Panc1 (cell line): ENCODE data around the gene PPTC7. TPM values are rescaled to one million over a fixed set of nuclear protein-coding genes. Genes with fewer than 3 reads are reported as not detected.

ENCODE experiments used
- ATAC-seq: fragments of 200-7000 bp; cut with Tn5 transposase; 2 replicates; pipeline ENCODE4 v1.9.1; 2020; ENCODE audit warnings: mild to moderate bottlenecking, moderate library complexity
- BruUV-seq: library from RNA; stranded (reverse); fragments of 400-500 nt; replicated peaks from 2 replicates; lab custom pipeline; 2021; lab: Mats Ljungman, UMichigan
- CTCF ChIA-PET: fragments of 300-600 bp; sonication (Branson Sonifier 250); formaldehyde crosslinking; loops from one replicate; lab custom pipeline; 2022; ENCODE audit warnings: antibody characterized with exemption; lab: Charles Lee
- POLR2A ChIA-PET: fragments of 300-600 bp; sonication (Branson Sonifier 250); formaldehyde crosslinking; loops from one replicate; lab custom pipeline; 2022; ENCODE audit warnings: antibody characterized with exemption; lab: Charles Lee
- DNase-seq: peaks from one replicate; pipeline ENCODE4 v3.0.0-alpha.2; 2010; ENCODE audit warnings: low read depth, low spot score
- H3K27ac ChIP-seq: 2 replicates; pipeline ENCODE4 v1.5.1; 2011; ENCODE audit warnings: mild to moderate bottlenecking, low read length, inconsistent platforms
- H3K27me3 ChIP-seq: fragments of 200-500 bp; sonication (Bioruptor generic); 2 replicates; pipeline ENCODE4 v1.6.0; 2014; ENCODE audit warnings: low read length, inconsistent platforms; ENCODE audit not compliant: control insufficient read depth, insufficient read depth
- H3K36me3 ChIP-seq: fragments of 200-500 bp; sonication (Bioruptor generic); 2 replicates; pipeline ENCODE4 v1.5.1; 2014; ENCODE audit warnings: inconsistent platforms, mild to moderate bottlenecking, low read length, moderate library complexity; ENCODE audit not compliant: control insufficient read depth, insufficient read depth
- H3K4me1 ChIP-seq: 2 replicates; pipeline ENCODE4 v1.5.1; 2011; ENCODE audit warnings: inconsistent platforms, mild to moderate bottlenecking, low read length, moderate library complexity; ENCODE audit not compliant: control insufficient read depth, insufficient read depth
- H3K4me3 ChIP-seq, 2 experiments: 2 replicates each; pipeline ENCODE4 v1.5.1; 2011 to 2012; ENCODE audit warnings: low read depth in 2 of 2, low read length in 2 of 2, mild to moderate bottlenecking in 2 of 2, inconsistent platforms in 1 of 2, moderate library complexity in 1 of 2
- H3K9me3 ChIP-seq: fragments of 200-500 bp; sonication (Bioruptor generic); 2 replicates; pipeline ENCODE4 v1.5.1; 2014; ENCODE audit warnings: low read depth, mild to moderate bottlenecking, inconsistent platforms, low read length, moderate library complexity; ENCODE audit not compliant: control insufficient read depth, insufficient read depth
- POLR2AphosphoS5 ChIP-seq: IDR thresholded peaks from 2 replicates; pipeline ENCODE4 v1.6.1; 2012; ENCODE audit warnings: mild to moderate bottlenecking, low read depth, low read length, moderate library complexity
- SIN3A ChIP-seq: IDR thresholded peaks from 2 replicates; pipeline ENCODE4 v1.6.1; 2012; ENCODE audit warnings: low read depth, mild to moderate bottlenecking, low read length, moderate library complexity, borderline replicate concordance; ENCODE audit not compliant: insufficient read depth
- TCF7L2 ChIP-seq: IDR thresholded peaks from 2 replicates; pipeline ENCODE4 v1.6.1; 2011; ENCODE audit warnings: mild to moderate bottlenecking, low read depth, low read length, inconsistent platforms
- in situ Hi-C: cut with HindIII; loops from 2 replicates; pipeline ENCODE4 v1.10.0; 2016; ENCODE audit warnings: low sequenced_read_pairs, low pct_unique_long_range_greater_than_20kb
- intact Hi-C: fragments of 100-400 bp; cut with micrococcal nuclease; formaldehyde crosslinking; loops from one replicate; pipeline ENCODE4 v1.10.0; 2022; ENCODE audit not compliant: unreplicated experiment
- total RNA-seq: library from RNA; stranded (reverse); gene quantifications from one replicate; pipeline ENCODE4 v1.2.1, GENCODE V29; 2021; ENCODE audit not compliant: unreplicated experiment
- TF ChIP-seq, protein P1 (sequence below), 2 experiments: IDR thresholded peaks; 2 replicates each; pipeline ENCODE4 v1.6.1; 2011 to 2012; ENCODE audit warnings: low read depth in 2 of 2, control low read depth in 1 of 2, low read length in 1 of 2, mild to moderate bottlenecking in 1 of 2, moderate library complexity in 1 of 2; ENCODE audit not compliant: insufficient read depth in 1 of 2
- TF ChIP-seq, protein P2 (sequence below): fragments of 450-650 bp; IDR thresholded peaks from 2 replicates; pipeline ENCODE4 v1.5.1; 2017; ENCODE audit warnings: mild to moderate bottlenecking

Gene PPTC7
- total RNA-seq, 1 experiment from 2014 or later, result 18.4 TPM

DNA sequence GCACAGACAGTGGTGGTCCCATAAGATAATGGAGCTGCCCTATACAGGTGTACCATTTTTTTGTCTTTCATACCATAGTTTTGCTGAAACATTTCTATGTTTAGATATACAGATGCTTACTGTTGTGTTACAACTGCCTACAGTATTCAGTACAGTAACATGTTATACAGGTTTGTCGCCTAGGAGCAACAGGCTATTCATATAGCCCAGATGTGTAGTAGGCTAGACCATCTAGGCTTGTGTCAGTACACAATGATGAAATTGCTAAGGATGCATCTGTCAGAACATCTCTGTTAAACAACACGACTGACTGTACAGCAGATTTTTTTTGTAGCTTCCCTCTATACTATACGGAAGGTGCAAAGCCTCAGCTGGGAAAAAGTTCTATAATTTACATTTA, 50.5 kb downstream of the PPTC7 start:
- ChIA-PET CTCF (no interaction called here), POLR2A (no interaction called here)
- no peak overlapping the region for H3K4me3 ChIP-seq
- TF ChIP-seq, protein P1, sequence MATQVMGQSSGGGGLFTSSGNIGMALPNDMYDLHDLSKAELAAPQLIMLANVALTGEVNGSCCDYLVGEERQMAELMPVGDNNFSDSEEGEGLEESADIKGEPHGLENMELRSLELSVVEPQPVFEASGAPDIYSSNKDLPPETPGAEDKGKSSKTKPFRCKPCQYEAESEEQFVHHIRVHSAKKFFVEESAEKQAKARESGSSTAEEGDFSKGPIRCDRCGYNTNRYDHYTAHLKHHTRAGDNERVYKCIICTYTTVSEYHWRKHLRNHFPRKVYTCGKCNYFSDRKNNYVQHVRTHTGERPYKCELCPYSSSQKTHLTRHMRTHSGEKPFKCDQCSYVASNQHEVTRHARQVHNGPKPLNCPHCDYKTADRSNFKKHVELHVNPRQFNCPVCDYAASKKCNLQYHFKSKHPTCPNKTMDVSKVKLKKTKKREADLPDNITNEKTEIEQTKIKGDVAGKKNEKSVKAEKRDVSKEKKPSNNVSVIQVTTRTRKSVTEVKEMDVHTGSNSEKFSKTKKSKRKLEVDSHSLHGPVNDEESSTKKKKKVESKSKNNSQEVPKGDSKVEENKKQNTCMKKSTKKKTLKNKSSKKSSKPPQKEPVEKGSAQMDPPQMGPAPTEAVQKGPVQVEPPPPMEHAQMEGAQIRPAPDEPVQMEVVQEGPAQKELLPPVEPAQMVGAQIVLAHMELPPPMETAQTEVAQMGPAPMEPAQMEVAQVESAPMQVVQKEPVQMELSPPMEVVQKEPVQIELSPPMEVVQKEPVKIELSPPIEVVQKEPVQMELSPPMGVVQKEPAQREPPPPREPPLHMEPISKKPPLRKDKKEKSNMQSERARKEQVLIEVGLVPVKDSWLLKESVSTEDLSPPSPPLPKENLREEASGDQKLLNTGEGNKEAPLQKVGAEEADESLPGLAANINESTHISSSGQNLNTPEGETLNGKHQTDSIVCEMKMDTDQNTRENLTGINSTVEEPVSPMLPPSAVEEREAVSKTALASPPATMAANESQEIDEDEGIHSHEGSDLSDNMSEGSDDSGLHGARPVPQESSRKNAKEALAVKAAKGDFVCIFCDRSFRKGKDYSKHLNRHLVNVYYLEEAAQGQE (IDR thresholded peaks at IDR 0.05; ENCODE audit: insufficient read depth in 1 of 2, low read depth in 2 of 2, low read length in 1 of 2), result no peak
- H3K9me3 ChIP-seq, result no peaks in the 10 kb centered on the region
- no peaks in the 10 kb centered on the region for H3K27me3 ChIP-seq
- no peak overlapping the region for H3K27ac ChIP-seq
- ATAC-seq, result no peak
- no peaks in the 10 kb centered on the region for H3K4me1 ChIP-seq
- no TSS peak for BruUV-seq
- in situ Hi-C loops (no loop called here), intact Hi-C loops (no loop called here)
- DNase-seq, result no peak
- peaks cover 8% of the 10 kb centered on the region; the same call in 1 of the 2 replicates for H3K36me3 ChIP-seq

DNA sequence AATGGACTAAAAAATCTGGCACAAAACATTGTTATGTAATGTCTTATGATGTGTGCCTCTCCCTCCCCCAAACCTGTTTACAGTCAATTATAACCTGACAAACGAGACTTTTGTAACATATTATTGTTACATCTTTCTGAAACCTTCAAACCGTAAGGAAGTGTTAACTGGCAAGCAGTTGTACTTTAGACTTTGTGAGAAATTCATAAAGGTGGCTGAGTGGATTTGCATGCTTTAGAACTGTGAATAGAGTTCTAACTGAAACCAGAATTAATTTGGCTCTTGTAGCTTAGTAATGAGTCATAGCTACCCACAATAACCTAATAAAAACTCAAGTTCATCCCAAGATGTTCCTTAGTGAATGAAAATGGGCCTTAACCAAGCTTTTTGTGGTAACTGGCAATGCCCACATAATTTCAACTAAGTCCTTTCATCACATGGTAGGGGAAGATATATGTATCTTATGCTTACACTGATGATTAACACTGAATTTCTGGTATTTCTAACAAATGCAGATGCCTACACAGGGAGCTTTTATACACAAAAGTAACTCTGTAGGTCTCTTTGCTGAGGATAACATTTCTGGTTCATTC, 51.3 kb downstream of the PPTC7 start:
- Histone ChIP-seq H3K4me1 (no peaks in the 10 kb centered on the region), H3K4me3 (no peak overlapping the region), H3K9me3 (no peaks in the 10 kb centered on the region), H3K27ac (no peak overlapping the region), H3K36me3 (peaks cover 6% of the 10 kb centered on the region; the same call in 1 of the 2 replicates), H3K27me3 (no peaks in the 10 kb centered on the region)
- TF ChIP-seq POLR2AphosphoS5 (no peak), SIN3A (no peak), TCF7L2 (no peak)
- TF ChIP-seq, protein P2, sequence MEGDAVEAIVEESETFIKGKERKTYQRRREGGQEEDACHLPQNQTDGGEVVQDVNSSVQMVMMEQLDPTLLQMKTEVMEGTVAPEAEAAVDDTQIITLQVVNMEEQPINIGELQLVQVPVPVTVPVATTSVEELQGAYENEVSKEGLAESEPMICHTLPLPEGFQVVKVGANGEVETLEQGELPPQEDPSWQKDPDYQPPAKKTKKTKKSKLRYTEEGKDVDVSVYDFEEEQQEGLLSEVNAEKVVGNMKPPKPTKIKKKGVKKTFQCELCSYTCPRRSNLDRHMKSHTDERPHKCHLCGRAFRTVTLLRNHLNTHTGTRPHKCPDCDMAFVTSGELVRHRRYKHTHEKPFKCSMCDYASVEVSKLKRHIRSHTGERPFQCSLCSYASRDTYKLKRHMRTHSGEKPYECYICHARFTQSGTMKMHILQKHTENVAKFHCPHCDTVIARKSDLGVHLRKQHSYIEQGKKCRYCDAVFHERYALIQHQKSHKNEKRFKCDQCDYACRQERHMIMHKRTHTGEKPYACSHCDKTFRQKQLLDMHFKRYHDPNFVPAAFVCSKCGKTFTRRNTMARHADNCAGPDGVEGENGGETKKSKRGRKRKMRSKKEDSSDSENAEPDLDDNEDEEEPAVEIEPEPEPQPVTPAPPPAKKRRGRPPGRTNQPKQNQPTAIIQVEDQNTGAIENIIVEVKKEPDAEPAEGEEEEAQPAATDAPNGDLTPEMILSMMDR, result no peak
- TF ChIP-seq, protein P1 (IDR thresholded peaks at IDR 0.05; ENCODE audit: insufficient read depth in 1 of 2, low read depth in 2 of 2, low read length in 1 of 2), result no peak
- intact Hi-C loops, result no loop called here
- no TSS peak for BruUV-seq
- POLR2A ChIA-PET, result no interaction called here
- DNase-seq, result no peak
- CTCF ChIA-PET, result no interaction called here
- no peak for ATAC-seq
- in situ Hi-C loops, result no loop called here
